Activated B cell treated with CpG ODN at 0.5 μM for 24 hours (primary cell): ENCODE data around the gene OSBPL7. TPM values are rescaled to one million over a fixed set of nuclear protein-coding genes. Genes with fewer than 3 reads are reported as not detected.

Experiments
- ATAC-seq: fragments of 200-7000 bp; cut with Tn5 transposase; one replicate; pipeline ENCODE4 v1.10.0; 2021; ENCODE audit warnings: low read depth, mild to moderate bottlenecking, moderate library complexity
- CTCF ChIA-PET: fragments of 350-600 bp; sonication (Branson Sonifier 250); formaldehyde crosslinking; loops from one replicate; lab custom pipeline; 2021; ENCODE audit warnings: antibody characterized with exemption; lab: Charles Lee
- POLR2A ChIA-PET: fragments of 350-600 bp; sonication (Branson Sonifier 250); formaldehyde crosslinking; loops from one replicate; lab custom pipeline; 2021; ENCODE audit warnings: antibody characterized with exemption; lab: Charles Lee
- DNase-seq: peaks from one replicate; pipeline ENCODE4 v3.0.0; 2022
- H3K27ac Mint-ChIP-seq: one replicate; pipeline ENCODE4 v1.8.0; 2020; ENCODE audit warnings: mixed read lengths
- H3K27me3 Mint-ChIP-seq: one replicate; pipeline ENCODE4 v1.8.0; 2021; ENCODE audit warnings: mixed read lengths
- H3K36me3 Mint-ChIP-seq: one replicate; pipeline ENCODE4 v1.8.0; 2021; ENCODE audit warnings: low read depth, mixed read lengths
- H3K4me1 Mint-ChIP-seq: one replicate; pipeline ENCODE4 v1.8.0; 2021; ENCODE audit warnings: mixed read lengths
- H3K4me3 Mint-ChIP-seq: one replicate; pipeline ENCODE4 v1.8.0; 2020; ENCODE audit warnings: mild to moderate bottlenecking, mixed read lengths
- H3K9me3 Mint-ChIP-seq: one replicate; pipeline ENCODE4 v1.8.0; 2020; ENCODE audit warnings: mixed read lengths
- intact Hi-C: fragments of 100-400 bp; cut with micrococcal nuclease; formaldehyde crosslinking; loops from one replicate; pipeline ENCODE4 v1.15.1; 2024
- total RNA-seq: library from RNA; stranded (reverse); gene quantifications from 2 replicates; pipeline ENCODE4 v1.2.3, GENCODE V29; 2022
- TF ChIP-seq, protein P1 (sequence below): fragments of 200-600 bp; IDR thresholded peaks from one replicate; pipeline ENCODE4 v1.8.0; 2022; ENCODE audit warnings: antibody characterized with exemption, mild to moderate bottlenecking

Gene OSBPL7
- total RNA-seq, 1 donor from 2014 or later: 34.4 TPM

DNA sequence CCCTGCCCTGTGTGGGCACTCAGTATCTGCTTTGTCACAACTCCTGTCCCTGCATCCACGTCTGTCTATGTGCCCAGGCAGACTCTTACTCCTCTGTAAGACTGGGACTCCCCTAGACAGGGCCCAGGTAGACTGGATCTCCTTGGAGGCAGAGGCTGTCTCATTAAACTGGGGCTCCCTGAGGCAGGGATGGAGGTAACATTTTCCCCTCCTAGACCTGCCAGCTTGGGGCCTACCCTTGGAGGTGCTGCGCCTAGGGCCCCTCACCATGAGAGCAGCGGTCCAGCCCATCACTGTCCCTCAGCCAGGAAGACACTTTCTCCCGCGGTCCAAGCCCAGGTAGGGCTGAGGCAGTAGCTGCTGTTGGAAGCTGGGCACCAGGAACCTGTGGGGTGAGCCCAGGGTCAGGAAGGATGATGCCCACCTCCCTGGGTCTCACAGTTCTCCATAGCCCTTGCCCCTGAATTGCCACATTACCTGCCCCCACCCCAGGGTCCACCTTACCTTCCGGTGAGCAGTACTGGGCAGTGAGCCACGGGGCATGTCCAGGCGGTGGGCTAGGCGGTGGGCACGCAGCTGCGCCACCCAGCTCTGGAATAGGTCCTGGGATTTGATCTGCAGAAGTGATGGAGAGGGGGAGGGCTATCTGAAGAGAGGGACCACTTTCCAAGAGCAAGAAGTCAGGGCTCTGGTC lies 3.4 kb downstream of the OSBPL7 start:
- no peak overlapping the region for H3K4me3 Mint-ChIP-seq
- H3K4me1 Mint-ChIP-seq: peaks cover 26% of the 10 kb centered on the region
- TF ChIP-seq, protein P1, sequence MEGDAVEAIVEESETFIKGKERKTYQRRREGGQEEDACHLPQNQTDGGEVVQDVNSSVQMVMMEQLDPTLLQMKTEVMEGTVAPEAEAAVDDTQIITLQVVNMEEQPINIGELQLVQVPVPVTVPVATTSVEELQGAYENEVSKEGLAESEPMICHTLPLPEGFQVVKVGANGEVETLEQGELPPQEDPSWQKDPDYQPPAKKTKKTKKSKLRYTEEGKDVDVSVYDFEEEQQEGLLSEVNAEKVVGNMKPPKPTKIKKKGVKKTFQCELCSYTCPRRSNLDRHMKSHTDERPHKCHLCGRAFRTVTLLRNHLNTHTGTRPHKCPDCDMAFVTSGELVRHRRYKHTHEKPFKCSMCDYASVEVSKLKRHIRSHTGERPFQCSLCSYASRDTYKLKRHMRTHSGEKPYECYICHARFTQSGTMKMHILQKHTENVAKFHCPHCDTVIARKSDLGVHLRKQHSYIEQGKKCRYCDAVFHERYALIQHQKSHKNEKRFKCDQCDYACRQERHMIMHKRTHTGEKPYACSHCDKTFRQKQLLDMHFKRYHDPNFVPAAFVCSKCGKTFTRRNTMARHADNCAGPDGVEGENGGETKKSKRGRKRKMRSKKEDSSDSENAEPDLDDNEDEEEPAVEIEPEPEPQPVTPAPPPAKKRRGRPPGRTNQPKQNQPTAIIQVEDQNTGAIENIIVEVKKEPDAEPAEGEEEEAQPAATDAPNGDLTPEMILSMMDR: no peak
- ATAC-seq (no peak), DNase-seq (no peak)
- CTCF ChIA-PET: no interaction called here
- no peak overlapping the region for H3K27ac Mint-ChIP-seq
- no peaks in the 10 kb centered on the region for H3K27me3 Mint-ChIP-seq
- intact Hi-C loops: no loop called here
- H3K36me3 Mint-ChIP-seq: peaks cover 61% of the 10 kb centered on the region
- no peaks in the 10 kb centered on the region for H3K9me3 Mint-ChIP-seq
- POLR2A ChIA-PET: no interaction called here

DNA sequence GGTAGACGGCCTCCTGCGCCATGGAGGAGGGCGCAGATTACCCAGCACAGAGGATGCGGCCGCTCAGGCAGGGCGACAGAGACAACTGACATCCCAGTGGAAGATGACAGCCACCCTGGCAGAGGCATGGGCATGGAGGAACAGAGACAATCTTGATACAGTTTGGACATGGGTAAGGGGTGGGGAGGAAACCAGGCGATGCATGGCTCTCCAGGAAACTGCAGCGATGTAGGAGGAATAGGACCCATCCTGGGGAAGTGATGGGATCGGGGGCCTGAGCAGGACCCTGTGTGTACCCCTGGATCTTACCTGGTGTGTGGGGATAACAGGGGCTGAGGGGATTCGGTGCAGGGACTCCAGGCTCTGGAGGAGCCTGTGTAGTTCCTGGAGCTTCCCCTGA lies 4.6 kb downstream of the OSBPL7 start:
- POLR2A ChIA-PET: no interaction called here

DNA sequence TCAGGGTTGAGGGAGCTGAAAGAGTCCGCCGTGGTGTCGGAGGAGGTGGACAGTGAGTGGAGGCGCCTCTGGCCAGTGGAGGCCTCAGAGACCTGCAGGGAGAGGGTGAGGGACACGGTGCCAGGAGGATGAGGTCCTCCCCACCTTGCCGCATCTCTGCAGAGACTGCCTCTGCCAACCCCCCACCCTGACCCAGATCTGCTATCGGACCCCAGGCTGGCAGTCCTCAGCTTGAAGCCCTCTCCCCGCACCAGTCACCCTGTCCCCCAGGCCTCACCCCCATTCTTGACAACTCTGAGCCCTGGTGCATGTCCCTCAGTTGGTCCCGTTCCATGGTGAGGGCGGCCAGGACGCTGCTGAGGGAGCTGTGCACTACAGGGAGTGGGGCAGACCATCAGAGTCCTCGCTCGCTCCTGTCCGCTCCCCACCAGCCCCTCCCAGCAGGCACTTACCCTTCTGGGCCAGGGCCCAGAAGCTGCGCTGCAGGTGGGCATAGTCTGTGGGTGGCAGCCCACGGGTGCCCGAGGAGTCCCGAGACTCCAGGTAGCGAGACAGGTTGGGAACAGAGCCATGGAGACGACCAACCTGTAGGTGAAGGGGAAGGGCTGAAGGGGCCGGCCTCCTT lies 5.4 kb downstream of the OSBPL7 start:
- no peak for DNase-seq
- POLR2A ChIA-PET: no interaction called here
- CTCF ChIA-PET: no interaction called here
- Mint-ChIP-seq H3K4me1 (peaks cover 12% of the 10 kb centered on the region), H3K27ac (no peak overlapping the region), H3K9me3 (no peaks in the 10 kb centered on the region), H3K27me3 (no peaks in the 10 kb centered on the region), H3K4me3 (no peak overlapping the region), H3K36me3 (peaks cover 75% of the 10 kb centered on the region)
- intact Hi-C loops: no loop called here
- no peak for ATAC-seq
- TF ChIP-seq, protein P1: no peak

More for the DNA sequence above, 4.6 kb downstream of the OSBPL7 start:
- Mint-ChIP-seq H3K36me3 (peaks cover 72% of the 10 kb centered on the region), H3K27me3 (no peaks in the 10 kb centered on the region), H3K9me3 (no peaks in the 10 kb centered on the region), H3K4me3 (no peak overlapping the region), H3K27ac (no peak overlapping the region), H3K4me1 (peaks cover 20% of the 10 kb centered on the region)
- TF ChIP-seq, protein P1: no peak
- CTCF ChIA-PET: no interaction called here
- ATAC-seq (no peak), DNase-seq (no peak)
- intact Hi-C loops: no loop called here

DNA sequence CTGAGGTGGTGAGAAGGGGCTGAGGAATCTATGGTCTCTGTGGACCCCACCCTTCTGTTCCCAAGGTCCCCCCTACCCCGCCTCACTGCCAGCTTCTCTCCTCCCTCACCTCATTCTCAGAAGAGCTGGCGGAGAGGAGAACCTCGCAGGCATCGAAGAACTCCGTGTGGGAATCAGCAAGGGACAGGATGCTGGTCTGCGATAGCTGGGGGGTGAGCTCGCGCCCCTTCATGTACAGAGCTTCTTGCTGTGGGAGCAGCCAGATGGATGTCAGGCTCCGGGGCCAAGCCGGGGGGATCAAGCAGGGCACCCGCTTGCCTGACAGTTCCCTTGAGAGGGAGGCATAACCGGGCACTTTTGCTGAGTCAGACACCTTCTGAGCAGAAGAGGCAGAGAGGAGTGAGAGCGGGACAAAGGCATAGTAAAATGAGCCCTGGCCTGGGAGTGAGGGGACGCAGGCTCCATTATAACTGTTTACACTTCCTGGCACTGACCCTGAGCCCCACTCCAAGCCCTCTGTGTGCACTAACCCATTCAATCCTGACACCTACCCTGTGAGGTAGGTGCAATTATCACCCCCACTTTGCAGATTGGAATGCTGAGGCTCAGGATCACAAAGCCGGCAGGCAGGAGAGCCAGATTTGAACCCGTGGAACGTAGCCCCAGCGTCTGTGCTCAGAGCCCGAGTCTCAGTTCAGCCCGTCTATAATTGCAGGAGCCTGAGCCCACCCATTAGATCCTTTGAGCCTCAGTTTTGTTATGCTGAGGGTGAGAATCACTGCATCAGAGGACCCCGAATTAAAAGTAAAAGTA lies 6.3 kb downstream of the OSBPL7 start:
- Mint-ChIP-seq H3K4me1 (peaks cover 3% of the 10 kb centered on the region), H3K27me3 (no peaks in the 10 kb centered on the region), H3K36me3 (peaks cover 84% of the 10 kb centered on the region), H3K4me3 (no peak overlapping the region), H3K27ac (no peak overlapping the region), H3K9me3 (no peaks in the 10 kb centered on the region)
- POLR2A ChIA-PET: interaction anchor here (1.3 kb wide), 1 partner anchor 26 kb away, joined by 3 read pairs; the partner anchor contains the start of gene SCRN2
- DNase-seq (no peak), ATAC-seq (no peak)
- CTCF ChIA-PET: no interaction called here
- intact Hi-C loops: no loop called here
- TF ChIP-seq, protein P1: no peak
